Sigmoid colon (tissue), 7 donors: ENCODE measurements around the gene PRKN. TPM values are rescaled to one million over a fixed set of nuclear protein-coding genes. Genes with fewer than 3 reads are reported as not detected.

Experiments used
- DNase-seq: peaks from one replicate; pipeline ENCODE4 v3.0.0-alpha.2; 2019
- H3K27ac ChIP-seq, 4 donors: fragments of 200-600 bp; sonication (generic); one replicate each; pipeline ENCODE4 v1.5.1; 2016 to 2019; ENCODE audit warnings: mild to moderate bottlenecking in 1 of 4
- H3K27me3 ChIP-seq, 3 donors: fragments of 200-600 bp; sonication (generic); one replicate each; pipeline ENCODE4 v1.5.1; 2019; ENCODE audit warnings: mild to moderate bottlenecking in 1 of 3
- H3K36me3 ChIP-seq, 4 donors: fragments of 200-600 bp; sonication (generic); one replicate each; pipeline ENCODE4 v1.5.1; 2016 to 2019
- H3K4me1 ChIP-seq, 4 donors: fragments of 200-600 bp; sonication (generic); one replicate each; pipeline ENCODE4 v1.5.1; 2017 to 2019
- H3K4me3 ChIP-seq, 4 donors: fragments of 200-600 bp; sonication (generic); one replicate each; pipeline ENCODE4 v1.5.1; 2017 to 2019; ENCODE audit warnings: mild to moderate bottlenecking in 2 of 4, moderate library complexity in 1 of 4
- H3K9me3 ChIP-seq, 4 donors: fragments of 200-600 bp in 3 of 4; sonication (generic) in 3 of 4; one replicate each; pipeline versions ENCODE4 v1.5.1 to v1.6.1; 2013 to 2019
- CTCF ChIP-seq, 4 experiments: fragments of 450-650 bp in 3 of 4; fragments of 200-600 bp in 1 of 4; IDR thresholded peaks; one replicate each; pipeline ENCODE4 v1.5.1; 2016 to 2019; ENCODE audit warnings: antibody characterized with exemption in 4 of 4, mild to moderate bottlenecking in 3 of 4, moderate library complexity in 2 of 4
- EP300 ChIP-seq, 4 donors: sonication (generic); formaldehyde crosslinking; IDR thresholded peaks; one replicate each; pipeline ENCODE4 v1.6.1; 2017; ENCODE audit warnings: antibody characterized with exemption in 4 of 4
- POLR2A ChIP-seq, 2 donors: fragments of 450-650 bp; IDR thresholded peaks; one replicate each; pipeline ENCODE4 v1.6.1; 2016; ENCODE audit warnings: antibody characterized with exemption in 2 of 2, mild to moderate bottlenecking in 2 of 2, moderate library complexity in 2 of 2
- POLR2AphosphoS5 ChIP-seq, 4 donors: sonication (generic); formaldehyde crosslinking; IDR thresholded peaks; one replicate each; pipeline ENCODE4 v1.6.1; 2017; ENCODE audit warnings: antibody characterized with exemption in 4 of 4
- WGBS, 2 donors: extraction: QIAGEN DNeasy Blood & Tissue Kit; methylation state at CpG; one replicate each; pipeline ENCODE4 v1.1.7; 2013; 5-methylcytosine and 5-hydroxymethylcytosine counted together
- intact Hi-C: fragments of 100-400 bp; cut with DNase I; formaldehyde crosslinking; loops from one replicate; pipeline ENCODE4 v1.15.1; 2023
- polyA plus RNA-seq, 3 donors: library from polyadenylated mRNA; stranded (reverse); fragments of 200-250 nt; gene quantifications; one replicate each; pipeline ENCODE4 v1.2.3, GENCODE V29; 2013
- total RNA-seq, 4 donors: library from RNA; depleted of rRNA; stranded (reverse); fragments of >200 nt; gene quantifications; one replicate each; pipeline ENCODE4 v1.1.0, GENCODE V29; 2016
- donor health status: healthy with polysubstance abuse.
- donor health status: Bipolar disorder and iron deficiency.
- donor health status: healthy.

The PRKN gene
- total and polyA plus RNA-seq, 7 donors, result 0.38 to 173 (median 9.7) TPM

GRCh38 chr6:162261598-162261997 lies 466.0 kb downstream of the PRKN start:
- H3K4me1 ChIP-seq, result no peaks in the 10 kb centered on the region
- no peaks in the 10 kb centered on the region for H3K9me3 ChIP-seq
- no peaks in the 10 kb centered on the region for H3K36me3 ChIP-seq
- H3K27me3 ChIP-seq, result no peaks in the 10 kb centered on the region
- H3K27ac ChIP-seq, result no peak overlapping the region
- DNase-seq, result no peak
- TF ChIP-seq EP300 (IDR thresholded peaks at IDR 0.05), result no peak
- no peak overlapping the region for H3K4me3 ChIP-seq
- 85 to 89% methylated on average over 1 of the region's 1 CpG for WGBS, 2 donors
- intact Hi-C loops, result no loop called here

DNA sequence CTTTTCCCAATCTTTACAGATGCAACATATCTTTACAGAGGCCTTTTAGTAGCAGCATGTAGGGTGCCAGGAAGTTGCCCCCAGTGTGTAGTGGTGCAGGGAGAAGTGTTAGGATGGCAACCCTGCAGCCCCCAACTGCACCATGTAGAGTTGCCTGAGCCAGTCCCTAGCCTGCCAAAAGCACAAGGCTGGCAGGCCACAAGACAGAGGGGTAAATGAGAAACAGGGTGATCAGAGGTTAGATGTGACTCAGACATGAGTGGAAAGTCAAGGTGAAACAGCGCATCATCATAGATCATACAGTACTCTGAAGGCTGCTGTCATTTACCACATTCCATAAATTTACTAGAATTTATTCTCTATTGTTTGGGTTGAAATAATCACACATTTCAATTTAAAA lies 467.5 kb downstream of the PRKN start:
- Histone ChIP-seq H3K27me3 (no peaks in the 10 kb centered on the region), H3K9me3 (no peaks in the 10 kb centered on the region), H3K27ac (no peak overlapping the region), H3K36me3 (no peaks in the 10 kb centered on the region), H3K4me1 (no peaks in the 10 kb centered on the region), H3K4me3 (no peak overlapping the region)
- TF ChIP-seq CTCF (IDR thresholded peaks at IDR 0.05) (no peak), POLR2A (IDR thresholded peaks at IDR 0.05) (no peak), EP300 (IDR thresholded peaks at IDR 0.05) (no peak), POLR2AphosphoS5 (IDR thresholded peaks at IDR 0.05) (no peak)
- DNase-seq, result no peak
- 96 to 98% methylated on average over 1 of the region's 1 CpG for WGBS, 2 donors
- intact Hi-C loops, result no loop called here

DNA sequence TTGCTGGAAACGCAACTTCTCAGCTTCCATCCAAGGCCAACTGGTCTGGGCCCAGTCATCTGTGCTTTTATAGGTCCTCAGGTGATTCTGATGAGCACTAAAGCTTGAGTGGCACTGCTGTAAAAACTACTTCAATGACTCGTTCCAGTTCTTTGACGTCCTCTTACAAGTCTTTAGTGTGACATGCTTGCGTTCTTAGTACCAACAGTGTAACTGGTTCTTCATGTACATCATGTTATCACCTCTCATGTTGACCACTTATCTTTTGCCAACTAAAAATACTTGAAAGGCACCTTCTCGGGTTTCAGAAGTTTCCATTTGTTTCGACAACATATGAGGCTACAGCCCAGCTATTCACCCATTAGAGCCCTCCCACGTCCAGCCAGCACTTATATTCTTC lies 468.9 kb downstream of the PRKN start:
- Histone ChIP-seq H3K9me3 (no peaks in the 10 kb centered on the region), H3K4me1 (no peaks in the 10 kb centered on the region), H3K36me3 (no peaks in the 10 kb centered on the region), H3K27ac (no peak overlapping the region), H3K27me3 (no peaks in the 10 kb centered on the region), H3K4me3 (no peak overlapping the region)
- no peak for DNase-seq
- intact Hi-C loops, result no loop called here
- no peak for TF ChIP-seq CTCF (IDR thresholded peaks at IDR 0.05)
- no peak for TF ChIP-seq EP300 (IDR thresholded peaks at IDR 0.05)
- TF ChIP-seq POLR2AphosphoS5 (IDR thresholded peaks at IDR 0.05), result no peak
- TF ChIP-seq POLR2A (IDR thresholded peaks at IDR 0.05), result no peak
- 90% methylated on average over 7 of the region's 7 CpGs for WGBS, 2 donors

- TF ChIP-seq EP300 (IDR thresholded peaks at IDR 0.05), result no peak
- no peak for TF ChIP-seq POLR2AphosphoS5 (IDR thresholded peaks at IDR 0.05)
- TF ChIP-seq CTCF (IDR thresholded peaks at IDR 0.05), result no peak
- TF ChIP-seq POLR2A (IDR thresholded peaks at IDR 0.05), result no peak
- Histone ChIP-seq H3K27ac (no peak overlapping the region), H3K27me3 (no peaks in the 10 kb centered on the region), H3K4me1 (no peaks in the 10 kb centered on the region), H3K4me3 (no peak overlapping the region), H3K9me3 (no peaks in the 10 kb centered on the region), H3K36me3 (no peaks in the 10 kb centered on the region)
- intact Hi-C loops, result no loop called here
- DNase-seq, result no peak
- 77 to 88% methylated on average over 3 of the region's 3 CpGs for WGBS, 2 donors
Measured at GRCh38 chr6:162256361-162256760, 471.2 kb downstream of the PRKN start.

DNA sequence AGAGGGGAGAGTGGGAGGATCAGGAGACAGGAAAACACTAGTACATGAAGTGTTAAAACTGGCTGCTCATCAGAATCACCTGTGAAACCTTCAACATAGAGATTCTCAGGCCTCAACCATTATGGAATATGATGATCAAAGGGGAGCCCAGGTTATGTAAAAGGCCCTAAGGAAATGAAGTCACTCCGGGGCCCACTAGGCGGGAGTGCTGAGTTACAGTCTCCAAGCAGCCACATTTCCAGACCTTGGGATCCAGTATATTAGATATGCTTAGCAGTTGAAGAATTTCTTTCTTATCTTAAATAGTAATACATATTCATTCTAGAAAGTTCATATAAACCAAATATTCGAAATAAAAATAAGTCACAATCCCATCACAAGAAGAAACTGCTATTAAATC lies 476.3 kb downstream of the PRKN start:
- Histone ChIP-seq H3K4me3 (no peak overlapping the region), H3K36me3 (no peaks in the 10 kb centered on the region), H3K27me3 (no peaks in the 10 kb centered on the region), H3K4me1 (no peaks in the 10 kb centered on the region), H3K9me3 (no peaks in the 10 kb centered on the region), H3K27ac (no peak overlapping the region)
- intact Hi-C loops, result no loop called here
- DNase-seq, result no peak
- WGBS, 2 donors, result 83 to 86% methylated on average over 3 of the region's 3 CpGs
- TF ChIP-seq POLR2A (IDR thresholded peaks at IDR 0.05) (no peak), POLR2AphosphoS5 (IDR thresholded peaks at IDR 0.05) (no peak), CTCF (IDR thresholded peaks at IDR 0.05) (no peak), EP300 (IDR thresholded peaks at IDR 0.05) (no peak)
